ENCODE measurements around the gene GNAZ.
"Not testable (repeated sequence)": the region's sequence is repeated elsewhere in the genome, so short reads cannot be mapped to it uniquely, and the experiment has no call there.

The GNAZ gene

GRCh38 chr22:23047742-23048141 lies 22.6 kb upstream of the GNAZ start:
- no peak for TF ChIP-seq CTCF (conservative IDR thresholded peaks at IDR 0.05)

GRCh38 chr22:23050546-23050945 lies 19.8 kb upstream of the GNAZ start:
- H3K27ac ChIP-seq, result not testable (repeated sequence)

More at GRCh38 chr22:23047742-23048141, 22.6 kb upstream of the GNAZ start:
- H3K27ac ChIP-seq, result no peak overlapping the region

DNA sequence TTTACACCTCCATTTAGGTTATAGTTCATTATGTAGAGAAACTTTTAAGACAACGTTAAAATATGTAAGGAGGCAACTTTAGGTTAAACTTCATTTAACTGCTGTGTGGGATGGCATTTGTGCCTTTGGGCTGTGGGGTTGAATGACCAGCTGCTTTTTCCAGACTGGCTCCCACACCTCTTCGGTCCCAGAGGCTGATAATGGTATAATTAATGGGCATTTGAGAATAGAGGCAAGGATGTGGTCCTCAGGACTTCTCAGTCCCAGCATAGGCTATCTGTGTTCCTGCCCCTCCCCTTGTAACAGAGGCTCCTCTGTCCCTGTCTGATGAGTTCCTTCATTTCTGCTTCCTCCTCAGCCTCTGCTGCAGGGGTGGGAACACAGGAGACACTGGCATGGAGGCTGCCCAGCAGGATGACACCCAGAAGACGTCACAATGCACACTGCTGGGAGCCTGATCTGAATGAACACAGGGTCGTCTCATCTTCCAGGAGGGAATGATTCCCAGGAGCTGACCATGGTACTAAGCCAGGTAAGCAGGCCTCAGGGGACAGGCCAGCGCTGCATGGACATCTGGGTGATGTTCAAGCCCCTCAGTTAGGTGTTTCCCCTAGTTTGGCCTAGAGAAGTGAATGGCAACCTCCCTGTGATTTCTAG lies 17.1 kb upstream of the GNAZ start:
- no peak for TF ChIP-seq CTCF (conservative IDR thresholded peaks at IDR 0.05)
- H3K27ac ChIP-seq, result no peak overlapping the region

GRCh38 chr22:23053912-23054530 lies 16.3 kb upstream of the GNAZ start:
- TF ChIP-seq CTCF (conservative IDR thresholded peaks at IDR 0.05), result no peak
- H3K27ac ChIP-seq, result no peak overlapping the region

GRCh38 chr22:23054531-23055257 lies 15.6 kb upstream of the GNAZ start:
- no peak for TF ChIP-seq CTCF (conservative IDR thresholded peaks at IDR 0.05)
- H3K27ac ChIP-seq, result no peak overlapping the region

DNA sequence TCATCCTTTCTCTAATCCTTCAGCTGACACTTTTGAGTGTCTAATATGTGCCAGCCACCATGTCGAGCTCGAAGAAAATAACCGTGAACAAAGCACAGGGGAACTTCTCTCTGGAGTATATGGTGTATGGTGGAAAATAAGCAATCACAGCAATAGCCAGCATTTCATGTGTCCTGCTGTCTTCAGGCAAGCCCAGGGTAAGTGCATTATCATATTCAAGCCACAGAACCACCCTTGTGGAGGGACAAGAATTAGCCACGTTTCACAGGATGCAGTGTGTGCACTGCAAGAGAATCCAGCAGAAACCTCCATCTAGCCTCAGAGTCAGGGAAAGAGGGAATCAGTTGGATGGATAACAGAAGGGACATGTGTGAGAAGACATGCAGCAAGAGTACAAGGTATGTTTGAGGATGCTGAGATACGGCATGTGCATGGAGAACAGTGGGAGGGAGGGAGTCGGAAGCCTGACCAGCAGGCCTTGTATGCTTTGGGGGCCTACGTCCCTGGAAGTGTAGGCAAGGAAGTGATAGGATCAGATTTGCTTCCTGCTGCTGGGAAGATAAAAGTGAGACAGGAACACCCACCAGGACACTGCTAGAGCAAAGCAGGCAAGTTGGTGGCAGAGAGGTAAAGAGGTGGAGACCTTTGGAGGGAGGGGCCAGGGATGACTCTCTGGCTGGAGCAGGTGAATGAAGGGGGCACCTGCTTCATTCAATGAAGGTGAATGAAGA lies 14.7 kb upstream of the GNAZ start:
- no peak for TF ChIP-seq CTCF (conservative IDR thresholded peaks at IDR 0.05)
- no peak overlapping the region for H3K27ac ChIP-seq

- H3K27ac ChIP-seq, result no peak overlapping the region
- no peak for TF ChIP-seq CTCF (conservative IDR thresholded peaks at IDR 0.05)
Measured at GRCh38 chr22:23057331-23057730, 13.0 kb upstream of the GNAZ start.
